HT1080 (cell line): ENCODE measurements around the gene DLX3. TPM values are rescaled to one million over a fixed set of nuclear protein-coding genes. Genes with fewer than 3 reads are reported as not detected.

Experiments
- DNase-seq: peaks from one replicate; pipeline ENCODE4 v3.0.0-alpha.2; 2015; ENCODE audit warnings: low read depth
- total RNA-seq: library from RNA; depleted of rRNA; stranded (reverse); fragments of >200 nt; shearing (Covaris generic); gene quantifications from 2 replicates; pipeline ENCODE4 v1.2.3, GENCODE V29; 2014

The DLX3 gene
- total RNA-seq, 1 experiment from 2014 or later = 0.13 TPM

- no peak for DNase-seq
Measured at GRCh38 chr17:50024808-50025207, 29.8 kb upstream of the DLX3 start.

GRCh38 chr17:50023520-50023919, 28.5 kb upstream of the DLX3 start:
- DNase-seq = no peak

GRCh38 chr17:50022463-50023130, 27.6 kb upstream of the DLX3 start:
- DNase-seq = no peak

DNA sequence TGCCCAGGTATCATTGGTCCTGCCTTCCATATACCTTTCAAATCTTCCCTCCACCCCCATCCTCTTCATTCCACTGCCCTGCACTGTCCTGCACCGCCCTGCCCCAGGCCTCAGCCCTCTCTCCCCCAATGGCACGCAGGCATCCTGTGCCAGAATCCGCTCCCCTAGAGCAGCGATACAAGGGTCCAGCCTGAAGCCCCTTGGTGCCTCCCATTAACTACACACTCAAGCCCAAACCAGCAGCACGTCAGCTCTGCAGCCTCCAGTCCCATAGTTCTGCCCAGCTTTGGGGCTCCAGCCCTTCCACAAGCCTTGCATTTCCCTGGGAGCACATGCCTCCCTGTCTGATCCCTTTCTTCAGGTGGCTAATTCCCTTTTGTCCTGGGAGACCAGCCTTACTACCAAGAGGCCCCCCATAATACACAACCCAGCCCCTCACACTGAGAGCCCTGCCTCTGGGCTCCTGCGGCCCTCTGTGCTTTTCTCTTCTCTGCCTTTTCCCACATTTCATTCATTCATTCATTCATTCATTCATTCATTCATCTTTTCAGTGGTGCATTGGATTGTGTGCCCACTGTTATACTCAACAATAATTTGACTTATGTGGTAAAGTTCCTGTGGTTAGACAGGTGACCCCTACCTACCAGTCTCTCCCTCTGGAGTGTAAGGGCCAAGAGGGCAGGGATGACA, 26.8 kb upstream of the DLX3 start:
- no peak for DNase-seq

- no peak for DNase-seq
Measured at GRCh38 chr17:50020841-50021599, 26.0 kb upstream of the DLX3 start.

GRCh38 chr17:50018909-50019308, 23.9 kb upstream of the DLX3 start:
- DNase-seq = no peak

GRCh38 chr17:50015146-50015545, 20.1 kb upstream of the DLX3 start:
- DNase-seq = no peak

GRCh38 chr17:50014471-50015088, 19.6 kb upstream of the DLX3 start:
- DNase-seq = no peak

- no peak for DNase-seq
Measured at GRCh38 chr17:50013079-50013478, 18.1 kb upstream of the DLX3 start.

GRCh38 chr17:50009282-50009681, 14.3 kb upstream of the DLX3 start:
- DNase-seq = no peak

- no peak for DNase-seq
Measured at GRCh38 chr17:50003911-50004310, 8.9 kb upstream of the DLX3 start.

DNA sequence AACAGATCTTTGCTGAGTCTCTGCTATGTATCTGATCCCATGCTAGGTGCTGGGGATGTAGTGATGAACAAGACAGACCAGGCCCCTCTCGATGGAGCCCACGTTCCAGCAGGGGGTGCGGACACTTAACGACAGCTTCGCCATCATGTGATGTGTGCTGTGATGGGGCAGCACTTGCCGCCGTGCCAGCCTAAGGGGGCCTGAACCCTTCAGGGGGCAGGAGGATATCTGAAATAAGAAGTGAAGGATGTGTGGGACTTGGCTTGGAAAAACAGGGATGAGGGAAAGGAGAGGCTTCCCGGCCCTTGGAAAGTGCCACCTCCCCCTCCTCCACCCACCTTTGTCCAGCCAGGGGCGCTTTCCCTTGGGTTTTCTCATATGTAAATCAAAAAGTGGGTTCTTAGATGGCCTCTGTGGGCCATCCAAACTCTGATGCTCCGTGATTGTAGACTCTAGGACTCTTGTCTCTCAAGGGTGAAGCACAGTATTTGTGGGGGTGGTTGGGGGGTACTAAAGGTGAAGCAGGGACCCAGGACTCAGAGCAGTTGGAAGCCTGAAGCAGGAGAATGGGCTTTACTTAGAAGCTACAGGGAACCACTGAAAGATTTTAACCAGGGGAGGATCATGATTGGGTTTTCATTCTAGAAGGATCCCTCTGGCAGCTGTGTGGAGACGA, 4.0 kb upstream of the DLX3 start:
- no peak for DNase-seq

- DNase-seq = peak; percentile 70
Measured at GRCh38 chr17:49997773-49998703, 3.0 kb upstream of the DLX3 start.

- DNase-seq = no peak
Measured at GRCh38 chr17:49997301-49997650, 2.3 kb upstream of the DLX3 start.

DNA sequence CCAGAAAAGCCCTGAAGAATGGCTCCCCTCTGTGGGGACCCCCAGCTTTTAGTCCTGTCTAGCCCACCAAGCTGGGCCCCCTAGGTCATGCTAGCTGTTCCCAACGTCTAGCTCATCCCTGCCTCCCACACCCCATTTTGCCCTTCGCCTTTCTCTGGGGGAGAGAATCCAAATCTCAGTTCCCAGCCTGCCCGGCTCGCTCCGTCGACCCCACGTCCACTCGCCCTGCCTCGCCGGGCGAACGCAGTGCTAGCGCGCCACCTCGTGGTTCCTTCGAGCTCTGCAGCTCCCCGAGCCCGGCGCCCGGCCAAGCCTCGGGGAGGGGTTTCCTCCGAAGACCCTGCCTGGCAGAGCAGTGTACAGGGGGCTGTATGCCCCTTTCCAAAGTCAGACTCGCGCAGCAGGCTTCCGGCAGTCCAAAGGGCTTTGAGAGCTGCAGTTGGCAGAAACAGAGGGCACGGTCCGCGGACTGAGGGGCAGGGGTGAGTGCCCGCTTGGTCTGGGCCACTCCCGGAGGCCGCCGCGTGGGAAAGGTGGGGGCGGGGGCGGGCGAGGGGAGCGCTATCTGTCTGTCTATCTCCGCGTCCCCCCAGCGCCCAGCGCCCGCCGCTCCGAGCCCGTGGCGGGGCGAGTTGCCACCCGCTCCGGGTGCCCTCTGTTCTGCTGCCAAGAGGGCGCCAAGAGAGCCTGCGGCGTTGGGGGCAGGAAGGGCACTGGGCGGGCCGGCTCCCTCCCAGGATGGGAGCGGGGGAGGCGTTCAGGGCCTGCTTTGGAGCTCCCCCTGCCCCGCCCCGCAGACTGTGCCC, 1.7 kb upstream of the DLX3 start:
- DNase-seq = no peak

DNA sequence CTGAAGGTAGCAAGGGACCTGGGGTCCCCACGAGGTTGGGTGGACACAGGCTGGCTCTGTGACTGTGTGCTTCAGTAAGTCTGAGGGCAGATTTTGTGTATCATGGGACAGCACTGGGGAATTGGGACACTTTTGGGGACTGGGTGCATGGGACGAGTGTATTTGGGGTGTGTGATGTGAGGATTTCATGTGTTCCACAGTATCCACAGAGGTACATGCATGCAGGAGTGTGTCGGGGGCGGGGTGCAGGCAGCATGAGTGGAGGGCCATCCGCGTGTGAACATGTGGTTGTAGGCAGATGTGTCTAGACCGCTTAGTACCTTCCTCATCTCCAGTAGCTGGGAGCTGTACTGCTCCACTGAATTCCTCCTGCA, 1.1 kb upstream of the DLX3 start:
- no peak for DNase-seq

GRCh38 chr17:49994085-49995054, 654 bp downstream of the DLX3 start:
- no peak for DNase-seq

DNA sequence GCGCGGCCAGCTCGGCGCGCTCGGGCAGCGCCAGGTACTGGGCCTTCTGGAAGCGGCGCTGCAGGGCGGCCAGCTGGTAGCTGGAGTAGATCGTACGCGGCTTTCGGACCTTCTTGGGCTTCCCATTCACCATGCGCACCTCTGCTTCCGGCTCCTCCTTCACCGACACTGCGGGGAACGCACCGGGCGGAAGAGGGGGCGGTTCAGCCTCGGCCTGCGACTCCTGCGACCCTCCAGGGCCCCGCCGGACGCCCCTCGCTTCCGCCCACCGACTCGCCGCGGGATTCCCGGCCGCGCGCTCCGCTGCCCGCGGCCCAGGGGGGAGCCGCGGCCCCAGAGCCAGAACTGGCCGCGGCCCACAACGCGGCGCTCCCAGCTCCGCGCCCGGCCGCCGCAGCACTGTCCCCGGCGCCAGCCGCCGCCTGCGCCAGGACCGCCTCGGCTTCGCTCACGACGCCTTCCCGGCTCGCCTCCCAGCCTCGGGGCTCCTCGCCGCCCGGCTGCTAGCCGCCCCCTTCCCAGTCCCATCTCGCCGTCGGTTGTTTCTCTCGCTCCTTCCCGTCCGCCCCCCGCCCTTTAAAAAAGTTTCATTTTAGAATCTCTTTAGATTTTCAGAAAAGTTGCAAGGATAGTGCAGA, 1.5 kb downstream of the DLX3 start:
- DNase-seq = no peak
